ENCODE results near the gene MYO1H. TPM values are rescaled to one million over a fixed set of nuclear protein-coding genes. Genes with fewer than 3 reads are reported as not detected.

MYO1H gene
- total and polyA plus RNA-seq, 12 donors = 0.03 to 0.08 TPM; not detected in 10

GRCh38 chr12:109489955-109490565, 142.4 kb downstream of the MYO1H start:
- H3K36me3 ChIP-seq (replicated peaks in 1 of 2) = peaks cover 0 to 80% of the 10 kb centered on the region in 2 donors
- peak in 1 of 7 donors; percentile 25 for DNase-seq
- intact Hi-C loops (cut with DNase I) = no loop called here
- 85 to 96% (median 91%) methylated on average over 1 of the region's 1 CpG for WGBS, 4 donors
- H3K27me3 ChIP-seq = no peaks in the 10 kb centered on the region
- no peaks in the 10 kb centered on the region for H3K9me3 ChIP-seq (replicated peaks in 1 of 3)
- no peaks in the 10 kb centered on the region for H3K4me1 ChIP-seq (replicated peaks in 1 of 2)
- H3K27ac ChIP-seq = no peak overlapping the region
- TF ChIP-seq CTCF (IDR thresholded peaks at IDR 0.05) (no peak), POLR2A (IDR thresholded peaks at IDR 0.05) (no peak)
- H3K4me3 ChIP-seq = no peak overlapping the region

GRCh38 chr12:109491671-109492070, 144.0 kb downstream of the MYO1H start:
- no peaks in the 10 kb centered on the region for H3K9me3 ChIP-seq (replicated peaks in 1 of 3)
- no peak overlapping the region for H3K27ac ChIP-seq
- 92 to 96% (median 94%) methylated on average over 4 of the region's 4 CpGs for WGBS, 4 donors
- no peak overlapping the region for H3K4me3 ChIP-seq
- peak in 1 of 7 donors; percentile 6 for DNase-seq
- no peaks in the 10 kb centered on the region for H3K27me3 ChIP-seq
- peaks cover 0 to 69% of the 10 kb centered on the region in 2 donors for H3K36me3 ChIP-seq (replicated peaks in 1 of 2)
- intact Hi-C loops (cut with DNase I) = no loop called here
- TF ChIP-seq POLR2A (IDR thresholded peaks at IDR 0.05) = no peak
- no peak for TF ChIP-seq CTCF (IDR thresholded peaks at IDR 0.05)
- H3K4me1 ChIP-seq (replicated peaks in 1 of 2) = no peaks in the 10 kb centered on the region

GRCh38 chr12:109492371-109492770, 144.7 kb downstream of the MYO1H start:
- Histone ChIP-seq H3K36me3 (replicated peaks in 1 of 2) (peaks cover 0 to 62% of the 10 kb centered on the region in 2 donors), H3K4me3 (no peak overlapping the region), H3K27me3 (no peaks in the 10 kb centered on the region), H3K4me1 (replicated peaks in 1 of 2) (no peaks in the 10 kb centered on the region), H3K9me3 (replicated peaks in 1 of 3) (no peaks in the 10 kb centered on the region), H3K27ac (no peak overlapping the region)
- 81 to 90% (median 86%) methylated on average over 5 of the region's 5 CpGs for WGBS, 4 donors
- intact Hi-C loops (cut with DNase I) = no loop called here
- TF ChIP-seq CTCF (IDR thresholded peaks at IDR 0.05) (no peak), POLR2A (IDR thresholded peaks at IDR 0.05) (no peak)
- DNase-seq = peak in 1 of 7 donors; percentile 49

GRCh38 chr12:109493090-109493489, 145.4 kb downstream of the MYO1H start:
- peak in 1 of 7 donors; percentile 14 for DNase-seq
- Histone ChIP-seq H3K4me1 (replicated peaks in 1 of 2) (no peaks in the 10 kb centered on the region), H3K27me3 (no peaks in the 10 kb centered on the region), H3K4me3 (no peak overlapping the region), H3K27ac (no peak overlapping the region), H3K36me3 (replicated peaks in 1 of 2) (peaks cover 0 to 55% of the 10 kb centered on the region in 2 donors), H3K9me3 (replicated peaks in 1 of 3) (no peaks in the 10 kb centered on the region)
- intact Hi-C loops (cut with DNase I) = no loop called here
- TF ChIP-seq CTCF (IDR thresholded peaks at IDR 0.05) (no peak), POLR2A (IDR thresholded peaks at IDR 0.05) (no peak)

Measured in adrenal gland (tissue), 12 donors.